KG1 (cell line): ENCODE results near the gene TESMIN.

Experiments used
- DNase-seq: peaks from one replicate; lab custom pipeline; 2025; lab: John Stamatoyannopoulos, UW

TESMIN gene

DNA sequence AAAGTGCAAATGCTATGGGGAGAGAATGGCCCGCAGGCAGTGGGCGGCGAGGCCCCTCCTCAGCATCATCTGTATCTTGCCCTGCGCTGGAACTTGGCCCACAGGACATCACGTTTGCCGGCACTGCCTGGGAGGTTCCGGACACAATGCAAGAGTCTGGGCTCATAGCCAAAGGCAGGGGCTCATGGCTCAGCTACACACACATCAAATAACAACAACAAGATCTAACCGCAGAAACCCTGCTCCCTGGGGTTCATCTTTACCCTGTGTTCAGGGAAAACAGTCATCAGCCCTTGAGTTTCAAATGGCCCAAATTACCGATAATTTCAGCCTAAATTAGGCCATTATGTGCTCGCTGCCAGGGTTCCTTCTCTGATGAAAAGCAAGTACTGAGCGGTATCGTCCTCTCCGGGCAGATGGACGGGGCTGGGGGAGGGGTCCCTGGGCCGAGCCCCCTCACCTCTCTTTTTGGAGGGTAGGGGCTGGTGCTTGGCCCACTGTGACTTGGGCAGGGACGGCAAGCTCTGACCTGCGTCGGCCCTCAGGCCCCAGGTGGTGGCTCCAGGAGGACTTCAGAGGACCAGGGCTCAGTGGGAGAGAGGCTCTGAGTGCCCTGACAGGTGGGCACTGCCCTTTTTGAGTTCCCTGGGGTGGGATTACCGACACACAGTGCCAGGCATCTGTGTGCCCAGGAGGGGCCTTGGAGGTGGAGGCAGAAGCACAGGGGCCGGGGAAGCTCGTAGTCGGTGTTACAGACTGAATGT, 92.0 kb downstream of the TESMIN start:
- no peak for DNase-seq

DNA sequence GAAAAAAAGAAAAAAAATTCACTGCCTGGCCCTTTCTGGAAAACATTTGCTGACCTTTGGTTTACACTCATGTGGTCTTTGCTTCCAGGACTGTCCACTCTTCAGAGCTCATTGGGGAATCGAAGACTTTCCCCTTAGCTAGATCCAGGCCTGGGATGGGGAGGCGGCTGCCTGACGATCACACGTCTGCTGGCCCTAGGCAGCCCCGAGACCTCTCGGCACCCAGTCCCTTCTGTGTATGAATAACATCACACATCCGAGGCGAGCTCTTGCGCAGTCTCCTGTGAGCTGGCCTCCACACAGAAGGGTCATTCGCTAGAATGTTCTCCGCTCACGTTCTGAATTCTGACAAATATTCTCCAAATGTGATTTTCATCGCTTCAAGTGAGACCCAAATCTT, 92.7 kb downstream of the TESMIN start:
- DNase-seq = no peak

DNA sequence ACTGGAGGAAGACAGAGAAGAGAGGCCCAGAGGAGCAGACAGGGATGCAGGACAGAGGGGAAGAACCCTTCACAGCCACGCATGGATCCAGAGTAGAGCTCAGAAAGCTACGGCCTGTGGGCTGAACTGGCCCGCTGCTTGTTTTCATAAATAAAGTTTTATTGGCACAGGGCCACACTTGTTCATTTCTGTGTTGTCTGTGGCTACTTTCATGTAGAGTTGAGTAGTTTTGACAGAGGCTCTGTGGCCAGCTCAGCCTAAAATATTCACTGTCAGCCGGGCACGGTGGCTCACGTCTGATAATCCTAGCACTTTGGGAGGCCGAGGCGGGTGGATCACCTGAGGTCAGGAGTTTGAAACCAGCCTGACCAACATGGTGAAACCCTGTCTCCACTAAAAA, 93.2 kb downstream of the TESMIN start:
- no peak for DNase-seq
